Keratinocyte (primary cell): ENCODE measurements around the gene ME2. TPM values are rescaled to one million over a fixed set of nuclear protein-coding genes. Genes with fewer than 3 reads are reported as not detected.

Experiments used
- DNase-seq: peaks from one replicate; pipeline ENCODE4 v3.0.0-alpha.2; 2011; ENCODE audit warnings: low read depth, missing footprints, low spot score
- FAIRE-seq: peaks from 2 replicates; lab custom pipeline; 2011; peaks lifted over from hg19 to GRCh38; lab: Jason Lieb, UNC
- H2AFZ ChIP-seq: 2 replicates; pipeline ENCODE4 v1.6.0; 2012; ENCODE audit warnings: low read length, control low read depth, inconsistent platforms; ENCODE audit not compliant: control insufficient read depth
- H3K27ac ChIP-seq: 2 replicates; pipeline ENCODE4 v1.5.1; 2011; ENCODE audit warnings: low read length; ENCODE audit not compliant: control insufficient read depth, insufficient read depth
- H3K27me3 ChIP-seq: 3 replicates; pipeline ENCODE4 v1.6.0; 2011; ENCODE audit warnings: low read length; ENCODE audit not compliant: control insufficient read depth, insufficient read depth; ENCODE audit errors: extremely low read depth
- H3K36me3 ChIP-seq, 2 experiments: 2 replicates in 1 of 2; 3 replicates in 1 of 2; pipeline ENCODE4 v1.5.1; 2011; ENCODE audit warnings: low read length in 2 of 2, mild to moderate bottlenecking in 1 of 2; ENCODE audit not compliant: control insufficient read depth in 2 of 2, insufficient read depth in 2 of 2; ENCODE audit errors: extremely low read depth in 1 of 2
- H3K4me1 ChIP-seq: 3 replicates; pipeline ENCODE4 v1.5.1; 2011; ENCODE audit warnings: low read length; ENCODE audit not compliant: control insufficient read depth, insufficient read depth; ENCODE audit errors: extremely low read depth
- H3K4me2 ChIP-seq: 3 replicates; pipeline ENCODE4 v1.6.0; 2011; ENCODE audit warnings: low read depth, low read length; ENCODE audit not compliant: control insufficient read depth, insufficient read depth; ENCODE audit errors: extremely low read depth
- H3K4me3 ChIP-seq, 3 experiments: fragments of 200-600 bp in 1 of 3; sonication (generic) in 1 of 3; 2 replicates in 2 of 3; 3 replicates in 1 of 3; pipeline ENCODE4 v1.5.1; 2011 to 2016; ENCODE audit warnings: low read length in 3 of 3, mild to moderate bottlenecking in 3 of 3, control low read depth in 2 of 3, inconsistent platforms in 1 of 3, low read depth in 1 of 3, mixed read lengths in 1 of 3, mixed run types in 1 of 3, moderate library complexity in 1 of 3; ENCODE audit not compliant: control insufficient read depth in 2 of 3, insufficient read depth in 2 of 3; ENCODE audit errors: extremely low read depth in 1 of 3
- H3K79me2 ChIP-seq: 2 replicates; pipeline ENCODE4 v1.6.0; 2012; ENCODE audit warnings: low read length; ENCODE audit not compliant: control insufficient read depth, insufficient read depth
- H3K9ac ChIP-seq: 3 replicates; pipeline ENCODE4 v1.6.0; 2011; ENCODE audit warnings: low read length; ENCODE audit not compliant: control insufficient read depth, insufficient read depth; ENCODE audit errors: extremely low read depth
- H3K9me1 ChIP-seq: 3 replicates; pipeline ENCODE4 v1.6.0; 2011; ENCODE audit warnings: low read length; ENCODE audit not compliant: control insufficient read depth, insufficient read depth; ENCODE audit errors: extremely low read depth
- H3K9me3 ChIP-seq: 2 replicates; pipeline ENCODE4 v1.5.1; 2012; ENCODE audit warnings: low read depth, low read length; ENCODE audit not compliant: control insufficient read depth
- H4K20me1 ChIP-seq: 3 replicates; pipeline ENCODE4 v1.6.0; 2011; ENCODE audit warnings: low read length; ENCODE audit not compliant: control insufficient read depth, insufficient read depth; ENCODE audit errors: extremely low read depth
- CTCF ChIP-seq, 3 experiments: IDR thresholded peaks in 1 of 3; conservative IDR thresholded peaks in 1 of 3; optimal IDR thresholded peaks in 1 of 3; 2 replicates in 2 of 3; 3 replicates in 1 of 3; pipeline versions ENCODE3 to v1.5.1; 2011; ENCODE audit warnings: low read length in 3 of 3, mild to moderate bottlenecking in 3 of 3, moderate library complexity in 2 of 3, control low read depth in 1 of 3, inconsistent platforms in 1 of 3; ENCODE audit not compliant: insufficient read depth in 2 of 3; ENCODE audit errors: extremely low read depth in 1 of 3
- EZH2 ChIP-seq: IDR thresholded peaks from one replicate; pipeline ENCODE4 v1.6.1; 2012; ENCODE audit warnings: inconsistent platforms, mild to moderate bottlenecking, low read length, moderate library complexity
- dilution Hi-C: fragments of 300-500 bp; cut with MboI; formaldehyde crosslinking; loops from one replicate; pipeline ENCODE4 v1.7.0; 2020; ENCODE audit warnings: low sequenced_read_pairs; ENCODE audit not compliant: extremely low pct_ligation_motif_present
- polyA plus RNA-seq, 5 experiments: library from polyadenylated mRNA; depleted of rRNA in 3 of 5; stranded (reverse) in 3 of 5; stranded (forward) in 1 of 5; unstranded in 1 of 5; fragments of >200 nt; gene quantifications; 1 replicate in 1 of 5; 2 replicates in 3 of 5; 3 replicates in 1 of 5; pipeline versions ENCODE4 v1.2.1 to v1.2.3, GENCODE V29; 2011 to 2012; ENCODE audit warnings: missing spikeins in 2 of 5, low read depth in 1 of 5, low replicate concordance in 1 of 5

Gene ME2
- polyA plus RNA-seq, 1 donor (not counting 4 experiments of a cell fraction or from before 2014, with no cell fraction given), result 72.0 TPM

- Histone ChIP-seq H3K79me2 (no peaks in the 10 kb centered on the region), H3K27me3 (no peaks in the 10 kb centered on the region), H3K4me2 (no peak overlapping the region), H3K36me3 (peaks cover 0 to 1% of the 10 kb centered on the region in 2 experiments), H3K27ac (no peak overlapping the region), H4K20me1 (no peaks in the 10 kb centered on the region), H3K9me1 (no peaks in the 10 kb centered on the region), H3K9me3 (no peaks in the 10 kb centered on the region), H3K4me3 (no peak overlapping the region), H3K4me1 (peaks cover 9% of the 10 kb centered on the region), H2AFZ (no peak overlapping the region), H3K9ac (no peak overlapping the region)
- dilution Hi-C loops, result no loop called here
- no peak for DNase-seq
- FAIRE-seq, result no peak
- TF ChIP-seq EZH2 (no peak), CTCF (optimal IDR thresholded peaks at IDR 0.05 in 1 of 3, IDR thresholded peaks at IDR 0.05 in 1 of 3, conservative IDR thresholded peaks at IDR 0.05 in 1 of 3; ENCODE audit: extremely low read depth in 1 of 3, insufficient read depth in 2 of 3, low read length in 3 of 3) (no peak)
Measured at GRCh38 chr18:50987261-50987660, 108.3 kb downstream of the ME2 start.

- H4K20me1 ChIP-seq, result no peaks in the 10 kb centered on the region
- dilution Hi-C loops, result no loop called here
Measured at GRCh38 chr18:50989711-50990110, 110.8 kb downstream of the ME2 start.

More at GRCh38 chr18:50989711-50990110, 110.8 kb downstream of the ME2 start:
- TF ChIP-seq CTCF (optimal IDR thresholded peaks at IDR 0.05 in 1 of 3, IDR thresholded peaks at IDR 0.05 in 1 of 3, conservative IDR thresholded peaks at IDR 0.05 in 1 of 3; ENCODE audit: extremely low read depth in 1 of 3, insufficient read depth in 2 of 3, low read length in 3 of 3), result no peak
- no peak for TF ChIP-seq EZH2
- Histone ChIP-seq H3K27me3 (no peaks in the 10 kb centered on the region), H3K79me2 (no peaks in the 10 kb centered on the region), H3K4me2 (no peak overlapping the region), H3K4me1 (peaks cover 9% of the 10 kb centered on the region), H3K27ac (no peak overlapping the region), H3K36me3 (no peaks in the 10 kb centered on the region), H2AFZ (no peak overlapping the region), H3K4me3 (no peak overlapping the region), H3K9ac (no peak overlapping the region), H3K9me1 (no peaks in the 10 kb centered on the region), H3K9me3 (no peaks in the 10 kb centered on the region)
- FAIRE-seq (no peak), DNase-seq (no peak)
